NT2/D1 (cell line): Measurements from ENCODE around the gene CACNA2D2.

Experiments used
- SUZ12 ChIP-seq: IDR thresholded peaks from 2 replicates; pipeline ENCODE4 v1.6.1; 2011; ENCODE audit not compliant: insufficient read length, insufficient read depth; ENCODE audit errors: extremely low read depth
- YY1 ChIP-seq: IDR thresholded peaks from 2 replicates; pipeline ENCODE4 v1.6.1; 2011; ENCODE audit not compliant: insufficient read length, insufficient read depth
- ZNF274 ChIP-seq: IDR thresholded peaks from 2 replicates; pipeline ENCODE4 v1.6.1; 2011; ENCODE audit warnings: mild to moderate bottlenecking, low read depth, low read length

DNA sequence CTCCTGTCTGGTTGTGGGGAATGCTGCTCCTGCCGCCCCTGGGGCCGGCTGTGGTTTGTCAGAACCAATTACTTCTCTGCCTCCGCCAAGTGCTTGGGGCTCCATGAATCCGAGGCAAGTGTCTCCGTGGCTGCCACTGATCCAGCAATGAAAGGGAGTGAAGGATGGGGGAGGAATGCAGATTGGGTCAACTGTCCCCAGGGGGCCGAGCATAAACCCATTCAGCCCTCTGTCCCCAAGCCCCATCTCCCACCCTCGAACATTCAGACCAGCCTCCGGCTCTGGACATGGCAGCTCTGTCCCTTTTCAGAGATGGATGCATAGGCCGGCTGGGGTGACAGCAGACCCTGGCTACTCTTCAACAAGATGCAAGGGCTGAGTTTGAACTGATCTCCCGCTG is 35.5 kb downstream of the CACNA2D2 start:
- no peak for TF ChIP-seq ZNF274
- TF ChIP-seq SUZ12: no peak
- TF ChIP-seq YY1: no peak
